ENCODE measurements around the gene SOX10.
"Not testable (repeated sequence)": the region's sequence is repeated elsewhere in the genome, so short reads cannot be mapped to it uniquely, and the experiment has no call there.

The SOX10 gene

GRCh38 chr22:37985050-37985585 lies 763 bp upstream of the SOX10 start:
- DNase-seq (ENCODE audit: low read depth), result no peak
- no peak overlapping the region for H3K4me3 ChIP-seq (ENCODE audit: low read length)
- no peak for TF ChIP-seq CTCF (conservative IDR thresholded peaks at IDR 0.05; ENCODE audit: low read length)

- no peak for DNase-seq (ENCODE audit: low read depth)
- H3K4me3 ChIP-seq (ENCODE audit: low read length), result no peak overlapping the region
- no peak for TF ChIP-seq CTCF (conservative IDR thresholded peaks at IDR 0.05; ENCODE audit: low read length)
These were observed 1.2 kb downstream of the SOX10 start for GRCh38 chr22:37982938-37983859.

GRCh38 chr22:37982151-37982785 lies 2.1 kb downstream of the SOX10 start:
- no peak overlapping the region for H3K4me3 ChIP-seq (ENCODE audit: low read length)
- TF ChIP-seq CTCF (conservative IDR thresholded peaks at IDR 0.05; ENCODE audit: low read length), result no peak

GRCh38 chr22:37981282-37982011 lies 2.9 kb downstream of the SOX10 start:
- DNase-seq (ENCODE audit: low read depth), result no peak

More at GRCh38 chr22:37982151-37982785, 2.1 kb downstream of the SOX10 start:
- no peak for DNase-seq (ENCODE audit: low read depth)

GRCh38 chr22:37979782-37980181 lies 4.6 kb downstream of the SOX10 start:
- H3K4me3 ChIP-seq (ENCODE audit: low read length), result no peak overlapping the region
- DNase-seq (ENCODE audit: low read depth), result no peak
- TF ChIP-seq CTCF (conservative IDR thresholded peaks at IDR 0.05; ENCODE audit: low read length), result no peak

More at GRCh38 chr22:37981282-37982011, 2.9 kb downstream of the SOX10 start:
- no peak for TF ChIP-seq CTCF (conservative IDR thresholded peaks at IDR 0.05; ENCODE audit: low read length)
- H3K4me3 ChIP-seq (ENCODE audit: low read length), result no peak overlapping the region

GRCh38 chr22:37976547-37976946 lies 7.8 kb downstream of the SOX10 start:
- DNase-seq (ENCODE audit: low read depth), result no peak
- no peak overlapping the region for H3K4me3 ChIP-seq (ENCODE audit: low read length)
- TF ChIP-seq CTCF (conservative IDR thresholded peaks at IDR 0.05; ENCODE audit: low read length), result no peak

GRCh38 chr22:37976022-37976421 lies 8.3 kb downstream of the SOX10 start:
- not testable (repeated sequence) for DNase-seq (ENCODE audit: low read depth); H3K4me3 ChIP-seq (ENCODE audit: low read length)

Measured in AG10803 (cell line).